Mesendoderm (in vitro differentiated cells): ENCODE measurements around the gene CCL3.
"Not testable (repeated sequence)": the region's sequence is repeated elsewhere in the genome, so short reads cannot be mapped to it uniquely, and the experiment has no call there.

Source experiments
- DNase-seq: peaks from one replicate; pipeline ENCODE4 v3.0.0; 2013
- H2AK5ac ChIP-seq: 2 replicates; pipeline ENCODE4 v1.6.1; 2013; ENCODE audit warnings: low read length, inconsistent platforms
- H2BK120ac ChIP-seq: 2 replicates; pipeline ENCODE4 v1.6.1; 2013; ENCODE audit warnings: low read depth, mild to moderate bottlenecking, low read length, moderate library complexity, mixed read lengths
- H2BK15ac ChIP-seq: replicated peaks from 2 replicates; pipeline ENCODE4 v1.6.1; 2013; ENCODE audit warnings: low read depth, mild to moderate bottlenecking, moderate library complexity
- H2BK5ac ChIP-seq: 2 replicates; pipeline ENCODE4 v1.6.1; 2013; ENCODE audit warnings: low read length, inconsistent platforms
- H3K18ac ChIP-seq: 2 replicates; pipeline ENCODE4 v1.6.1; 2013; ENCODE audit warnings: mild to moderate bottlenecking, low read length, mixed read lengths
- H3K23ac ChIP-seq: one replicate; pipeline ENCODE4 v1.6.1; 2013; ENCODE audit warnings: low read length
- H3K27ac ChIP-seq: 2 replicates; pipeline ENCODE4 v1.5.1; 2013; ENCODE audit warnings: low read depth, mild to moderate bottlenecking, inconsistent platforms, low read length, moderate library complexity
- H3K27me3 ChIP-seq: 2 replicates; pipeline ENCODE4 v1.6.1; 2013; ENCODE audit warnings: low read length, control low read depth, mild to moderate bottlenecking, inconsistent platforms; ENCODE audit not compliant: insufficient read depth, poor library complexity
- H3K36me3 ChIP-seq: 2 replicates; pipeline ENCODE4 v1.6.1; 2013; ENCODE audit warnings: low read length, inconsistent platforms; ENCODE audit not compliant: control insufficient read depth, insufficient read depth
- H3K4ac ChIP-seq: one replicate; pipeline ENCODE4 v1.6.1; 2013; ENCODE audit warnings: low read depth, mild to moderate bottlenecking, low read length, moderate library complexity
- H3K4me1 ChIP-seq: 2 replicates; pipeline ENCODE4 v1.6.1; 2013; ENCODE audit warnings: low read depth, low read length, inconsistent platforms; ENCODE audit not compliant: control insufficient read depth
- H3K4me2 ChIP-seq: 2 replicates; pipeline ENCODE4 v1.6.1; 2013; ENCODE audit warnings: low read length
- H3K4me3 ChIP-seq: 2 replicates; pipeline ENCODE4 v1.5.1; 2013; ENCODE audit warnings: mild to moderate bottlenecking, low read length
- H3K56ac ChIP-seq: one replicate; pipeline ENCODE4 v1.6.1; 2013; ENCODE audit warnings: low read length
- H3K79me1 ChIP-seq: 2 replicates; pipeline ENCODE4 v1.6.1; 2013; ENCODE audit warnings: low read length, inconsistent platforms
- H3K79me2 ChIP-seq: 2 replicates; pipeline ENCODE4 v1.6.1; 2013; ENCODE audit warnings: mild to moderate bottlenecking, low read length; ENCODE audit not compliant: control insufficient read depth, insufficient read depth
- H3K9ac ChIP-seq: 2 replicates; pipeline ENCODE4 v1.6.1; 2013; ENCODE audit warnings: low read length, inconsistent platforms
- H4K5ac ChIP-seq: one replicate; pipeline ENCODE4 v1.6.1; 2013; ENCODE audit warnings: low read length
- H4K8ac ChIP-seq: one replicate; pipeline ENCODE4 v1.6.1; 2013; ENCODE audit warnings: low read depth, mild to moderate bottlenecking, control low read depth, low read length, moderate library complexity
- WGBS: extraction: QIAGEN DNeasy Blood & Tissue Kit; methylation state at CpG from one replicate; pipeline ENCODE4 v1.1.7; 2013; ENCODE audit warnings: low lambda C conversion rate, missing lambda C conversion rate; ENCODE audit not compliant: insufficient coverage; ENCODE audit errors: extremely low coverage; 5-methylcytosine and 5-hydroxymethylcytosine counted together

CCL3 gene

GRCh38 chr17:36083691-36084090, 6.3 kb downstream of the CCL3 start:
- H2BK15ac ChIP-seq, H3K56ac ChIP-seq, H2AK5ac ChIP-seq, H3K27ac ChIP-seq, H2BK5ac ChIP-seq, H3K27me3 ChIP-seq, H3K18ac ChIP-seq, H3K79me1 ChIP-seq, H3K23ac ChIP-seq, H4K5ac ChIP-seq, H3K4ac ChIP-seq, H2BK120ac ChIP-seq, H3K9ac ChIP-seq, DNase-seq, H3K79me2 ChIP-seq, H3K4me1 ChIP-seq, H3K4me2 ChIP-seq, H3K4me3 ChIP-seq, H4K8ac ChIP-seq, H3K36me3 ChIP-seq: not testable (repeated sequence)
- WGBS: no CpG with 5 or more reads among the region's 2 CpGs

- not testable (repeated sequence) for H3K79me1 ChIP-seq, H3K4ac ChIP-seq, H2BK5ac ChIP-seq, H3K18ac ChIP-seq, H4K8ac ChIP-seq, H4K5ac ChIP-seq, H3K4me1 ChIP-seq, H3K9ac ChIP-seq, H3K27ac ChIP-seq, H3K56ac ChIP-seq, H3K23ac ChIP-seq, H3K27me3 ChIP-seq, H2AK5ac ChIP-seq, DNase-seq, H3K4me2 ChIP-seq, H2BK120ac ChIP-seq, H3K36me3 ChIP-seq, H3K79me2 ChIP-seq, H2BK15ac ChIP-seq, H3K4me3 ChIP-seq
- WGBS: no CpG with 5 or more reads among the region's 8 CpGs
These were observed 7.3 kb downstream of the CCL3 start for GRCh38 chr17:36082482-36083120.

DNA sequence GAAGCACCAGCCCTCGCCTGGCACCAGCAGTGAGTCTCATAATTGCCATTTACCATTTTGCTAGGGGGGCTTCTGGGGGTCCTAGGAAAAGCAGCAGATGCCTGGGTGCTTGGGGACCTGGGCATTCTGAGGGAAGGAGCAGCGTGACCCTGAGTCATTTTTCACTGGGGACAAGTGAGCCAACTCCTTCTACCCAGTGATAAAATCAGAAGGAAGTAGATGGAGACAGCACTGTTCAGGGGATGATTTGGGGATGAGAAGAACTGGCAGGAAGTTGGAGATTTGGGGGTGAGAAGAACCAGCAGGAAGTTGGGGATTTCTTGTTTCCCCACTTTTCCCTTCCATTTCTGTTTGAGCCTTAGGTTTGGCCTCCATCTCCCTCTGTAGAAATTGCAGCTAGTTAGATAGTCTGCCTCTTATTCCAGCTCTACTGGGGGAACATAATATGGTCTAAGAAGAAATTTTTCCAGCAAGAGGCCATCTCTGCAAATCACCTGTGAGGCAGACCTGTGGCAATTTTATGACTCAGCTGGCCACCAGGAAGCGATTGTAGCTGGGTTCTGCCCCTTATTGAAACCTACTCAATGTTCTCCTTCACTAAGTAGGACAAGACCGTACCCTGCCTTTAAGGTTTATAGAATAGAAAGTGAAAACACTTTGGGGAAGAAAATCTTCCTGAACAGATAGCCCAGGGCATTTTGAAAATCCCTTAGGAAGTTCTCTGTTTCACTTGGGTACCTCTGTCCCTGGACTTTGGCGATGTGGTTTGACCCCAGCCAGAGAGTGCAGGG, 8.1 kb downstream of the CCL3 start:
- DNase-seq, H3K23ac ChIP-seq, H2BK5ac ChIP-seq, H2BK120ac ChIP-seq, H3K79me2 ChIP-seq, H3K27me3 ChIP-seq, H3K4me3 ChIP-seq, H3K4me1 ChIP-seq, H4K5ac ChIP-seq, H3K18ac ChIP-seq, H2AK5ac ChIP-seq, H3K4ac ChIP-seq, H3K56ac ChIP-seq, H3K27ac ChIP-seq, H3K4me2 ChIP-seq, H3K36me3 ChIP-seq, H3K9ac ChIP-seq, H4K8ac ChIP-seq, H2BK15ac ChIP-seq, H3K79me1 ChIP-seq: not testable (repeated sequence)
- WGBS: no CpG with 5 or more reads among the region's 5 CpGs

- Histone ChIP-seq H3K4ac (no peak overlapping the region), H3K18ac (no peak overlapping the region), H3K9ac (no peak overlapping the region), H4K8ac (no peak overlapping the region), H3K56ac (no peak overlapping the region), H3K4me2 (no peak overlapping the region), H3K79me1 (no peaks in the 10 kb centered on the region), H3K4me1 (no peaks in the 10 kb centered on the region), H2BK120ac (no peak overlapping the region), H3K4me3 (no peak overlapping the region), H2AK5ac (no peak overlapping the region), H3K27me3 (no peaks in the 10 kb centered on the region), H2BK15ac (no peak overlapping the region), H3K79me2 (no peaks in the 10 kb centered on the region), H3K27ac (no peak overlapping the region), H3K36me3 (no peaks in the 10 kb centered on the region), H3K23ac (no peak overlapping the region), H4K5ac (no peak overlapping the region), H2BK5ac (no peak overlapping the region)
- no peak for DNase-seq
- no CpG with 5 or more reads among the region's 1 CpG for WGBS
These were observed 15.6 kb downstream of the CCL3 start for GRCh38 chr17:36074365-36074764.

GRCh38 chr17:36072431-36073121, 17.4 kb downstream of the CCL3 start:
- H3K4me1 ChIP-seq: no peaks in the 10 kb centered on the region
- no peak overlapping the region for H3K23ac ChIP-seq
- no peak overlapping the region for H4K5ac ChIP-seq
- DNase-seq: peak; percentile 79
- no peak overlapping the region for H4K8ac ChIP-seq
- no peaks in the 10 kb centered on the region for H3K79me2 ChIP-seq
- no peak overlapping the region for H3K4me3 ChIP-seq
- H2BK120ac ChIP-seq: no peak overlapping the region
- no peaks in the 10 kb centered on the region for H3K27me3 ChIP-seq
- H3K27ac ChIP-seq: no peak overlapping the region
- no peak overlapping the region for H2AK5ac ChIP-seq
- no peak overlapping the region for H3K9ac ChIP-seq
- no peak overlapping the region for H2BK15ac ChIP-seq
- H3K4me2 ChIP-seq: no peak overlapping the region
- H3K79me1 ChIP-seq: no peaks in the 10 kb centered on the region
- H3K36me3 ChIP-seq: no peaks in the 10 kb centered on the region
- no peak overlapping the region for H3K56ac ChIP-seq
- no peak overlapping the region for H2BK5ac ChIP-seq
- no peak overlapping the region for H3K18ac ChIP-seq
- no CpG with 5 or more reads among the region's 12 CpGs for WGBS
- no peak overlapping the region for H3K4ac ChIP-seq
